Upper lobe of right lung (tissue), 1 donor: ENCODE results near the gene TTN. TPM values are rescaled to one million over a fixed set of nuclear protein-coding genes. Genes with fewer than 3 reads are reported as not detected.
"Not testable (repeated sequence)": the region's sequence is repeated elsewhere in the genome, so short reads cannot be mapped to it uniquely, and the experiment has no call there.

Experiments used
- ATAC-seq: fragments of 200-7000 bp; cut with Tn5 transposase; one replicate; pipeline ENCODE4 v1.9.1; 2020; ENCODE audit warnings: mild to moderate bottlenecking, moderate library complexity
- DNase-seq: peaks from one replicate; pipeline ENCODE4 v3.0.0-alpha.2; 2020
- H3K27ac ChIP-seq: fragments of 200-600 bp; one replicate; pipeline ENCODE4 v1.8.0; 2022
- H3K27me3 ChIP-seq: fragments of 200-600 bp; one replicate; pipeline ENCODE4 v1.8.0; 2022; ENCODE audit warnings: mild to moderate bottlenecking
- H3K36me3 ChIP-seq: fragments of 200-600 bp; one replicate; pipeline ENCODE4 v1.8.0; 2022
- H3K4me1 ChIP-seq: fragments of 200-600 bp; one replicate; pipeline ENCODE4 v1.8.0; 2022
- H3K4me3 ChIP-seq: fragments of 200-600 bp; one replicate; pipeline ENCODE4 v1.8.0; 2022; ENCODE audit warnings: mild to moderate bottlenecking
- H3K9me3 ChIP-seq: fragments of 200-600 bp; one replicate; pipeline ENCODE4 v1.8.0; 2022
- CTCF ChIP-seq: fragments of 200-600 bp; IDR thresholded peaks from one replicate; pipeline ENCODE4 v1.8.0; 2022; ENCODE audit warnings: antibody characterized with exemption
- intact Hi-C: fragments of 100-400 bp; cut with DNase I; formaldehyde crosslinking; loops from one replicate; pipeline ENCODE4 v1.11.0; 2022
- total RNA-seq: library from RNA; stranded (reverse); fragmentation: NEBNext Ultra II Directional; extraction: Animal tissue kit (Norgen Biotek cat#: 25700); gene quantifications from one replicate; pipeline ENCODE4 v1.2.1, GENCODE V29; 2021
- donor health status: DM: no; HTN: yes; CAD: no; lungs with severe emphysema.

Gene TTN
- total RNA-seq, 1 donor from 2014 or later = 19.6 TPM

DNA sequence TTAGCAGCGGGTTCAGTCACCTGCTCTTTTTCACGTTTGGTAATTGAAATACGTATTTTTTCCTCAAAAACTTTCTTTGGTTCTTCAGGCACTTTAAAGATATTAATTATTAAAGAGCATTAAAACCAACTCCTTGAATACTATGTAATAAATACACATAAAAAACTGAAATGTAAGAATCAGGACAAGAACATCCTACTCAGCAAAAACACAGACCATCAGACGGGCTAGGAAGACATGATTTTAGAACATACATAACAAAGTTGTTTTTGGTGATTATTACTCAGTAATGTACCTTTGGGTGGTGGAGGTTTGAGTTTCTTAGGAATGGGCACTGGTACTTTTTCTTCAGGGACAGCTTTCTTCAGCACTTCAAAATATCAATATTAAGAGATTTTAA is 126.1 kb downstream of the TTN start:
- Histone ChIP-seq H3K27me3 (no peaks in the 10 kb centered on the region), H3K4me1 (no peaks in the 10 kb centered on the region), H3K27ac (no peak overlapping the region), H3K9me3 (no peaks in the 10 kb centered on the region), H3K4me3 (no peak overlapping the region), H3K36me3 (no peaks in the 10 kb centered on the region)
- DNase-seq (no peak), ATAC-seq (no peak)
- no peak for TF ChIP-seq CTCF
- intact Hi-C loops = no loop called here

DNA sequence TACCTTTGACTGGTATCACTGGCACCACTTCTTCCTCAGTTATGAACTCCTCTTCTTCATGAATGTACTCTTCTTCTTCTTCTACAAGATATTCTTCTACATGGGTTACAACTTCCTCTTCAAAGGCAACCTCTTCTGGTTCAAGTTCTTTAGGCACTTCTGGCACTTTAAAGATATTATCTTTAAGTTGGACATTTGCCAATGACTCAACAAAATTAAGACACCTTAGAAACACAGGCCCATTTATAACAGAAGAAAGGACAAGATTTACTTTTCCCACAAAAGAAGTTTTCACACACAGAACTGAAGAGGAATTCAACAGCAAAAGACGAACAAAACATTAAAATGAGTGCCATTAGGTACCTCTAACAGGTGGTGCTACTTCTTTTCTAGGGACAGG is 127.3 kb downstream of the TTN start:
- no peak overlapping the region for H3K4me3 ChIP-seq
- ATAC-seq (no peak), DNase-seq (no peak)
- H3K9me3 ChIP-seq = no peaks in the 10 kb centered on the region
- H3K36me3 ChIP-seq = no peaks in the 10 kb centered on the region
- no peak overlapping the region for H3K27ac ChIP-seq
- H3K27me3 ChIP-seq = no peaks in the 10 kb centered on the region
- TF ChIP-seq CTCF = no peak
- no peaks in the 10 kb centered on the region for H3K4me1 ChIP-seq
- intact Hi-C loops = no loop called here

- Histone ChIP-seq H3K4me3 (no peak overlapping the region), H3K9me3 (no peaks in the 10 kb centered on the region), H3K4me1 (no peaks in the 10 kb centered on the region), H3K27me3 (no peaks in the 10 kb centered on the region), H3K36me3 (no peaks in the 10 kb centered on the region), H3K27ac (no peak overlapping the region)
- ATAC-seq (no peak), DNase-seq (no peak)
- no peak for TF ChIP-seq CTCF
- intact Hi-C loops = no loop called here
Measured at GRCh38 chr2:178677599-178677998, 129.6 kb downstream of the TTN start.

DNA sequence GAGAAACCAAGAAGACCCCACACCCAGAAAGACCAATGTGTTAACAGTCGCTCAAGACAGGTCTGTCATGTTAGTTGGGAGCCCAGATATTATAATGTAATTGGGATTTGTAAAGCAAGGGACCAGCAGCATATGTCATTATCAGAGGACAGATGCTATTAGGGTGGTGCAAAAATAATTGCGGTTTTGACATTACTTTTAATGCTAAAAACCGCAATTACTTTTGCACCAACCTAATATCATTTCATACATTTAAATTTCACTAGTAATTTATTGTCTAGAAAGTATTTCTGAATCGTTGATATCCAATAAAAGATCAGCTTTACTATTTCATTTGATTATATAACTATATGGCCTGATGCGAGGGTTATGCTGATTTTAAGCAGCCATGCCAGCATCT is 131.2 kb downstream of the TTN start:
- Histone ChIP-seq H3K36me3 (peaks cover 3% of the 10 kb centered on the region), H3K9me3 (no peaks in the 10 kb centered on the region), H3K27me3 (no peaks in the 10 kb centered on the region), H3K27ac (no peak overlapping the region), H3K4me1 (no peaks in the 10 kb centered on the region), H3K4me3 (no peak overlapping the region)
- ATAC-seq (no peak), DNase-seq (no peak)
- no peak for TF ChIP-seq CTCF
- intact Hi-C loops = no loop called here

GRCh38 chr2:178674122-178674521 is 133.1 kb downstream of the TTN start:
- H3K9me3 ChIP-seq = no peaks in the 10 kb centered on the region
- DNase-seq = no peak
- no peak overlapping the region for H3K4me3 ChIP-seq
- peaks cover 3% of the 10 kb centered on the region for H3K36me3 ChIP-seq
- intact Hi-C loops = no loop called here
- H3K4me1 ChIP-seq = no peaks in the 10 kb centered on the region
- TF ChIP-seq CTCF = no peak
- H3K27ac ChIP-seq = no peak overlapping the region
- no peak for ATAC-seq
- H3K27me3 ChIP-seq = no peaks in the 10 kb centered on the region

DNA sequence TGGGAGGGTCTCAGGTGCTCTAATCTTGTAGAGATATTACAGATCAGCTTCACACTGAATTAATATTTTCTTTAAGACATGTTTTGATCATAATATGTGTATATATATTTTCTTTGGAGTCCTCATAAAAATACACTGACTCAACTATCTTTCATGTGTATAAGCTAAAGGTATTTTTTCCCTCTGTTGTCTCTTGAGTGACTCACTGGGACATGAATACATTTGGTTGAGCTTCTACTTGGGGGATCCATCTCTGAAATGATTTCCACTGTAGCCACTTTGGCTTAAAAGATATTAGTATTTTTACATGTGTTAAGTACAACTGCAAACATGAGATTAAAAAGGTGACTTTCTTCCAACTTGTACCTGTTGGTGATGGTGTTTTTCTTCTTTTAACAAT is 140.8 kb downstream of the TTN start:
- no peak for DNase-seq
- Histone ChIP-seq H3K9me3 (no peaks in the 10 kb centered on the region), H3K27me3 (no peaks in the 10 kb centered on the region)

DNA sequence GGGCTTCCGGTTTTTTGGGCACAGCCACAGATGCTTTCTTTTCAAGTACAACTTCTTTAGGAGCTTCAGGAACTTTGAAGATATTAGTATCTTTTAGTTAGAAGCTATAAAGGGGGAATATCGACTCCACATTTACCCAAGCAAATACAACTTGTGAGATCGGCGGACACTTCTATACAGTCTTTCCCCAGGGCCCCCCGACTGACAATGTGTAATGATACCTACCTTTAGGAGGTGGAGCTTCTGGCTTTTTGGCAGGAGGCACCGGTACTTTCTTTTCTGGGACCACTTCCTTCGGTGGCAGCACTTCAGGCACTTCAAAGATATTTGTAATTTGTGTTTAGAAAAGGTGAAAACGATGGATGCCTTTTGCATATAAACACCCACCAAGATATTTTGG is 148.7 kb downstream of the TTN start:
- H3K4me3 ChIP-seq, H3K4me1 ChIP-seq, H3K27me3 ChIP-seq, H3K36me3 ChIP-seq, DNase-seq, ATAC-seq, H3K9me3 ChIP-seq, H3K27ac ChIP-seq, intact Hi-C loops: not testable (repeated sequence)

More for the DNA sequence above, 140.8 kb downstream of the TTN start:
- H3K36me3 ChIP-seq = peaks cover 3% of the 10 kb centered on the region
- ATAC-seq = no peak
- no peak for TF ChIP-seq CTCF
- intact Hi-C loops = no loop called here
- H3K4me1 ChIP-seq = no peaks in the 10 kb centered on the region
- no peak overlapping the region for H3K27ac ChIP-seq
- H3K4me3 ChIP-seq = no peak overlapping the region
